GM19328 (cell line): Measurements from ENCODE around the gene DMAC2.
"Not testable (repeated sequence)": the region's sequence is repeated elsewhere in the genome, so short reads cannot be mapped to it uniquely, and the experiment has no call there.

Source experiments
- ATAC-seq: cut with Tn5 transposase; IDR thresholded peaks from one replicate; pipeline ENCODE4 v1.9.1; 2021; ENCODE audit warnings: mild to moderate bottlenecking, moderate library complexity; ENCODE audit not compliant: unreplicated experiment

DMAC2 gene

GRCh38 chr19:41424335-41425173 lies 15.2 kb downstream of the DMAC2 start:
- no peak for ATAC-seq

GRCh38 chr19:41422955-41423354 lies 16.8 kb downstream of the DMAC2 start:
- no peak for ATAC-seq

DNA sequence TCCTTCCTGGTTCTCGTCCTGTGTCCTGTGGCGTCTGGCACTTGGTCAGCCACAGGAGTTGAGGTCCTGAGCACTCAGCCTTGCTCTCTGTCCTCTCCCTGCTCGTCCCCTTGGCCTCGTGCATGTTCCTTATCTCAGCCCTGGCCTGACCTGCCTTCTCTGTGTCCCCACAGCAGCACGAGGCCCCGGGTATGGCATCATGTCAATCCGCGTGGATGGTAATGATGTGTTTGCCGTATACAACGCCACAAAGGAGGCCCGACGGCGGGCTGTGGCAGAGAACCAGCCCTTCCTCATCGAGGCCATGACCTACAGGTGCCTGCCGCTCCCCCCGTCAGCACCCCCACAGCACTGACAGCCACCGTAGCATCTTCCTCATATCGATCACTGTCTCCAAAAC lies 17.3 kb downstream of the DMAC2 start:
- no peak for ATAC-seq

GRCh38 chr19:41421973-41422372 lies 17.7 kb downstream of the DMAC2 start:
- ATAC-seq: no peak

DNA sequence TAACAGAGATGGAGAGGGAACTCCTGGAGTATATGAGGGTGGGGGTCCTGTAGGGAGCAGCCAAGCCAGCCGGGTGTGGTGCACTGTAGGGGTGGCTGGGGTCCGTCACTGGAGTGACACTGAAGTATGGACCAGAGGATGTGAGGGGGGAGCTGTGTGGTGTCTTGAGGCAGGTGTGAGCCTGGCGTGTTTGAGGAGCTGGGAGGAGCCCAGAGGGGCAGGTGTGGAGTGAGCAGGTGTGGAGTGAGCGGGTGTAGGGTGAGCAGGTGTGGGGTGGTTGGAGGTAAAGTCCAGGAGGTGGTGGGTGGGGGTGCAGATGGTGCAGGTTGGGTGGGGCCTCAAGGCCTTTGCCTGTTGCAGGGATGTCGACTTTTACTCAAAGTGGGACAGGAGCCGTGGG lies 18.4 kb downstream of the DMAC2 start:
- no peak for ATAC-seq

DNA sequence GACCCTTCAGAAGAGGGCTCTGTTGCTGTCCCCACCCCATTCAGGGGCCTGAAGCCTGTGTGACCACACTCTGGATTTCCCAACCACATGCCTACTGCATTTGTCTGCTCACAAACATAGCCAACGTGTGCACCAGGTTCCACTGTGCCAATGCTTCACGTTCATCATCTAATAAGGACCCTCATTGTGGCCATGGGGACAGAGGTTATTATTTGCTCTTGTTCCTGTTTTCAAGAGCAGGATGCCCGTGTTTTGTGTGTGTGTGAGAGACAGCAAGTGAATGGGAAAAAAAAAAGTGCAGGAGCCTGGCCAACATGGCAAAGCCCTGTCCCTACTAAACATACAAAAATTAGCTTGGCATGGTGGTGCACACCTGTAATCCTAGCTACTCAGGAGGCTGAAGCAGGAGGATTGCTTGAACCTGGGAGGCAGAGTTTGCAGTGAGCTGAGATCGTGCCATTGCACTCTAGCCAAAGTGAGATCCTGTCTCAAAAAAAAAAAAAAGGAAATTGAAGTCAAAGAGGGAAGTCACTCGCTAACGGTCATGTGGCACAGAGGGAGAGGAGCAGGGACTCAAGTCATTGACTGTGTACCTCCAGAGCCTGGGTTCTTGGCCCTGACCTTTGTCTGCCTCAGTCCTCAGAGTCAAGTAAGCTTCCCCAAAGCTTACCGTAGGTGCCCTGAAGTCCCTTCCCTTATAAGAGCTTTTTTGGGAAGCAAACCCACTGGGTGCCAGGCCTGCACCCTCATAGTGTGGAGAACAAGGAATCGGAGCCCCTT lies 19.4 kb downstream of the DMAC2 start:
- ATAC-seq: no peak

DNA sequence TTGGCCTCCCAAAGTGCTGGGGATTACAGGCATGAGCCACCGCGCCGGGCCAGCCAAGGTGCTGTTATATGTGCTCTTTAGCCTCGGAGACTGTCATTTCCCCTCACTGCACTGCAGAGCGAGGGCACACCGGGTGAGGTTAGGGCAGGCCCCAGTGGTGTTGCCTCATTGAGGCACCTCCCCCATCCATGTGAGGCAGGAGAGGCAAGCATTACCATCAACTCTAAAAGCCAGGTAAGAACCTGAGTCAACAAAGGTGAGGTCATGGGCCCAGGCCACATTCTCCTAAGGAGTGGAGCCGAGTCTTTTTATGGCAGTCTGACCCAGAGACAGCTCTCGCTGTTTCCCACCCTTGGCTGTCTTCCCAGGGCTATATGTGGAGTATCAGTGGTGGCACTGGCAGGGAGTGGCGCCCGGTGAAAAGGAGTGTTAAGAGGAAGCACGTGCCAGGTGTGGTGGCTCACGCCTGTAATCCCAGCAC lies 23.5 kb downstream of the DMAC2 start:
- no peak for ATAC-seq

DNA sequence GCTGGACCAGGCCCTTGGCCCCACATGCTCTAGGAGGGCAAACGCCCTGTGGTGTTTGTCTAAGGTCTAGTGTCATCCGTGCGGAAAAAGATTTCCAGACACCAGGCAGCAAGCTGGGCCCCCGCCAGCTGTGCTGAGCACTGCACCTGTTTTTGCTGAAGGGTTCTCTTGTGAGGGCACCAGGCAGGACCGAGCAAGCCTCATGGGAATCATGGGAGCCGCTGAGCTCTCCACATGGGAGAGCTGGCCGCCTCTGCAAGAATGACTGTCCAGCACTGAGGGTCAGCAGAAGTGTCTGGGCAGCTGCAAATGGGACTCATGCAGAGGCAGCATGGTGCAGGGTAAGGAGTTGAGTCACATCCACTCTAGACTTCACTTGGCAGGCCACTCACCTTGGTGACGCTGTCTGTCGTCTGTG lies 24.5 kb downstream of the DMAC2 start:
- no peak for ATAC-seq

GRCh38 chr19:41414461-41414860 lies 25.3 kb downstream of the DMAC2 start:
- ATAC-seq: no peak

DNA sequence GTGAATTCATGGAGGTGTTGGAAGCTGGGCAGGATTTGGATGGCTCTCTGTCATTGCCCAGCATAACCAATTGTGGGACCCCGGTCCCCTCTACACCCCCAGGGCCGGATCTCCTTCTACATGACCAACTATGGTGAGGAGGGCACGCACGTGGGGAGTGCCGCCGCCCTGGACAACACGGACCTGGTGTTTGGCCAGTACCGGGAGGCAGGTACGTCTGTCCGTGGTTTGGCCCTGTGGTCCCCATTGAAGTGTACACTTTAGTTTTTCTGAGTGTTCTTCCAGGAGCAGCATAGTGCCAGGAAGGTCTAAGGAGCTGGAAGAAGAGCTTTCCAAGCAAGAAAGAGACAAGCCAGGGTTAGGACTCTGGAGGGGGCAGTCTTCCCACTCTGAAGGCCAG lies 25.8 kb downstream of the DMAC2 start:
- no peak for ATAC-seq

DNA sequence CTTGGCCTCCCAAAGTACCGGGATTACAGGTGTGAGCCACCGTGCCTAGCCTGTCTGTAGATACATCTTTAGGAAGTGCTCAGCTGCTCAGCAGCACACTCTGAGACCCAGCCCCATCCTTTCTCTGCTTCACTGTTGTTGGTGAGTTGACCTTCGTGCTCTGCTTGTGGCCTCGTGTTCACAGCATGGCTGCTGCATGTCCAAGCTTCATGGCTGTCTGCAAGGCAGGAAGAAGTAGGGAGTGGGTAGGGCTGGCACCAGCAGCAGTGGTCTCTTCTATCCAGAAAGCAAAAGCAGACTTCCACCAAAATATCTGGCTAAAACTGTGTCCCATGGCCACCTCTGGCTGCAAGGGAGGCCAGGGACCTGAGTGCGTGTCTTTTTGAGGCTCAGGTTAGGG lies 26.8 kb downstream of the DMAC2 start:
- ATAC-seq: no peak

GRCh38 chr19:41411968-41412265 lies 27.8 kb downstream of the DMAC2 start:
- ATAC-seq: no peak

DNA sequence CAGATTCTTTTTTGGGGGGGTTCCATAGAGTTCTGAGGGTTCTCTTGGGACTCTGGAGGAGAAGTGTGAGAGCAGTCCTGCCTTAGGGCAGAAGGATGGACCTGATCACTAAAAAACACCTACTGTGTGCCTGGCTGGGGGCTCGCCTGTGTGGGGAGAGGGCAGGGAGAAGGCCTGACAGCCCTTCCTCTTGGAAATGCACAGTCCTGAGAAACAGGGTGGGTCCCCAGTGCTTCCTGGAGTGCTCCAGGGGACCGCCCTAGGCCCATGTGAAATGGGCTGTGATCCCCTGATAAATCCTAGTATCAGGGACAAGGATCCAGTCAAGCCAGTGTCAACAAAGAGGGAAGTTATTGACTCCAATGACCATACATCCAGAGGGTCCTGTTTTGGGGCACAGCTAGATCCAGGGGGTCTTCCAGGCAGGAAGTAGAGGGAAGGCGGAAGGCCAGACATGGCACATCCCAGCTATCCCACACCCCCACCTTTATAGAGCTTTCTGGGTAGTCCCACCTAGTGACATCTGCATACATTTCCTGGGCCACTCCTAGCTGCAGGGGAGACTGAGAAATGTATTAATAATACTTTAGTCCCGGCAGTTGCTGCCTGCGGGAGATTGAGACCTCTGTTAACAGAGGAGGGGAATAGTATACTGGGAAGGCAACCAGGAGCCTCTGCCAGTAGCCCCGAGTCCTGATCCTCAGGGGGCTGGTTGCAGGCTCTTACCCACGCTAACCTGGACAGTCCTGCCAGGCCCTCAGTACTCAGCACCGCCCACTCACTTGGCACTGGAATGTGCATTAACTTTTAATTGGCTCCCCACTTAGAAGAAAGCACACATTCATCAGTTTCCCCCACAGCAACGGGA lies 28.4 kb downstream of the DMAC2 start:
- no peak for ATAC-seq

DNA sequence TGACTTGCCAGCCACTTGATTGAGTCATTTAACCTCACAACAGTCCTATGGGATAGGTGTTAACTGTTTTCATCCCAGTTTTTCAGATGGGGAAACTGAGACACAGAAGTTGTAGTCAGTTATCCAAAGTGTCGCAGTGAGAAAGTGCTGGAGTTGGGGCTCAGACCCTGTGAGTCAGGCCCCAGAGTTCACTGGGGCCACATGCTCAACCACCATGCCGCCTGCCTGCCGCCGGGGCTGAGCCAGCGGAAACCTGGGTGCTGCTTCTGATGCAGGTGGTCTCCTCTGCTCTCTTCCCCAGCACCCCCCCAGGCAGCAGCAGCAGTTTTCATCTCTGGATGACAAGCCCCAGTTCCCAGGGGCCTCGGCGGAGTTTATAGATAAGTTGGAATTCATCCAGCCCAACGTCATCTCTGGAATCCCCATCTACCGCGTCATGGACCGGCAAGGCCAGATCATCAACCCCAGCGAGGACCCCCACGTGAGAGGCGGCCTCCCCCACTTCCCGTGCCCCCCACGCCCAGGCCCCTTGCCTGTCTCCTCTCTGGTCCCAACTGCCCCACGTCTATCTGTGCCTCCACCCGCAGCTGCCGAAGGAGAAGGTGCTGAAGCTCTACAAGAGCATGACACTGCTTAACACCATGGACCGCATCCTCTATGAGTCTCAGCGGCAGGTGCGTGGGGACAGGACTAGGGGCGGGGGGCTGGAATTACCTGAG lies 29.2 kb downstream of the DMAC2 start:
- ATAC-seq: no peak

DNA sequence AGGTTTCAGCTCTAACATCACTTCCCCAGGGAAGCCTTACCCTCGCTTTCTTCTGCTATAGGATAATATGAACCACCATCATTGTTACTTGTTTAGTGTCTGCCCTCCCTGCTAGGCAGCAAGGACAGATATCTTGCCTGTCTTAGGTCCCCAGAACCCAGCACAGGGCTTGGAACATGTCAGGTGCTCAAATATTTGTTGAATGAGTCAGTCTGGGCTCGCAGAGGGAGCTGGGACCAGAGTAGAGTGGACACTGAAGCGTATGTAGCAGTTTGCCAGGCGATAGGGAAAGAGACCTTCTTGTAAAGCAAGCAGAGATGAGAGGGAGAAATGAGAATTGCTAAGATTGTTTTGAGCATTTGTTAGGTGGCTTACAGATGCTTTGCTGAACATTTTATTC lies 30.4 kb downstream of the DMAC2 start:
- ATAC-seq: no peak

DNA sequence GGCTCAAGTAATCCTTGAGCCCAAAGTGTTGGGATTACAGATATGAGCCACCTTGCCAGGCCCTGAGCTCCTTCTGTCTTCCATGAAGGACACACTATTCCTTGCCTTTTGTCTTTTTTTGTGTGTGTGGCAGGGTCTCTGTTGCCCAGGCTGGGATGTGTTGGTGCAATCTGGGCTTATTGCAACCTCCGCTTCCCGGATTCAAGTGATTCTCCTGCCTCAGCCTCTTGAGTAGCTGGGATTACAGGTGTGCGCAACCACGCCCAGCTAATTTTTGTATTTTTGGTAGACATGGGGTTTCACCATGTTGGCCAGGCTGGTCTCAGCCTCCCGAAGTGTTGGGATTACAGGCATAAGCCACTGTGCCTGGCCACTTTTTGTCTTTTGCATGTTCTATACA lies 30.9 kb downstream of the DMAC2 start:
- not testable (repeated sequence) for ATAC-seq

- no peak for ATAC-seq
Measured at GRCh38 chr19:41408256-41408655, 31.5 kb downstream of the DMAC2 start.

DNA sequence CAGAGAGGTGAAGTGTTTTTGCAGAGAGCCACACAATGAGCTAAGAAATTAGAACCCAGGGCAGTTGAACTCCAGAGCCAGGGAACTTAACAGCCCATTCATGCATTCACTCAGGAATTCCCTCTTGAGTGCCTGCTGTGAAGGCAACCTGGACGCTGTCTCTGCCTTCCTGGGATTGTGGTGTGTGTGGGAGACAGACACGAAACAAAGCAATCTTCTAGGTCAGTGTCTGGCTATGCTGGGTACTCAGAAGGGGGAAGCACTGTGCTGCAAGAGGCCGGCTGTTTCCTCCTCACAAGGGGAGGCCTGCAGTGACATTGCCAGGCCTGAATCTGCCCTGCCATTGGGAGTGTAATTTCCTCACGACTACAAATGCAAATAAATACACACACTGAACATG lies 32.4 kb downstream of the DMAC2 start:
- no peak for ATAC-seq

GRCh38 chr19:41405776-41406175 lies 33.9 kb downstream of the DMAC2 start:
- no peak for ATAC-seq

DNA sequence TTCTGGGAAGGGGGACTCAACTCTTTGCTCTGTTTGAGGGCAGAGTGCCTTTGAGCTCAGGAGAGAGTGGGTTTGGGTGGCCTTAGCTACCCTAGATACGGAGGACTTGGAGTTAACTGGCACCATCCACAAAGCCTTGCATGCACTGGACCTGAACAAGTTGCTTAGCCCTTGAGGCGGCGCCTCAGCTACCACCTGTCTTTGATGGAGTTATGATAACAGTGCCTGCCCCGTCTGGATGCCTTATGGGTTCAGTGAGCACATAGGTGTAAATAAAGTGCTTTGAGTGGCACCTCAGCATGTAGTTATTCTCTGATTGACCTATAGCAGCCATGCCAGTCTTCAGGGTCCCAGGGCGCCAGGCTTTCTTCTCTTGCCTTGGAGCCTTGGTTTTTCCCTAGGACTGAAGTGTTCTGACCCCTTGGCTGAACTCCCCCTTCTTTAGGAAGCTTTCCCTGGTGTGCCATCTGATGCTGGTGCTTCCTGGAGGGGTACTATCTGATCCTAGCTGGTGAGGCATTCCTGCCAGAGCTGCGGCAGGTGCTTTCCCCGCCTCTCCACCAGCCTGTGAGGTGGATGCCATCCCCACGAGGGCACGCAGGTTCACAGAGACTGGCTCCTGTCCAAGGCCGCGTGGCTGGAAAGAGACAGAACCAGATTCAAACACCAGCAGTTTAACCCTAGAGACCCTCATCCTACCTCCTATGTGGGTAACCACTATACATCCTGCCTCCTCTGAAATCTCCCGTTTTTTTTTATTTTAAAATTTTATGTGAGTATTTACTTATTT lies 36.3 kb downstream of the DMAC2 start:
- ATAC-seq: no peak
